HepG2 (cell line): ENCODE measurements around the gene HDHD3. TPM values are rescaled to one million over a fixed set of nuclear protein-coding genes. Genes with fewer than 3 reads are reported as not detected.

ENCODE experiments used
- ATAC-seq: fragments of 200-7000 bp; cut with Tn5 transposase; 3 replicates; pipeline ENCODE4 v1.9.1; 2020; ENCODE audit warnings: mild to moderate bottlenecking, moderate library complexity
- BruUV-seq: library from RNA; stranded (reverse); fragments of 400-500 nt; replicated peaks from 2 replicates; lab custom pipeline; 2021; lab: Mats Ljungman, UMichigan
- CTCF ChIA-PET: fragments of 300-600 bp; formaldehyde crosslinking; extraction: SDS; loops from one replicate; lab custom pipeline; 2021; ENCODE audit warnings: low total read pairs, inconsistent platforms, low intra/inter-chr PET ratio; lab: Yijun Ruan, JAX
- POLR2A ChIA-PET: fragments of 350-600 bp; sonication (Branson Sonifier 250); formaldehyde crosslinking; loops from one replicate; lab custom pipeline; 2020; ENCODE audit warnings: antibody characterized with exemption, inconsistent platforms; lab: Yijun Ruan, JAX
- DNase-seq: peaks from one replicate; pipeline ENCODE4 v3.0.0-alpha.2; 2015; ENCODE audit warnings: low spot score
- FAIRE-seq: peaks from 3 replicates; lab custom pipeline; 2011; peaks lifted over from hg19 to GRCh38; lab: Jason Lieb, UNC
- H2AFZ ChIP-seq: one replicate; pipeline ENCODE4 v1.6.1; 2011; ENCODE audit warnings: low read length, inconsistent platforms
- H3K27ac ChIP-seq: fragments of 300-600 bp; 3 replicates; pipeline ENCODE4 v1.8.0; 2011; ENCODE audit warnings: mixed run types, mild to moderate bottlenecking, mixed read lengths, low read length, inconsistent platforms; ENCODE audit not compliant: insufficient read depth; ENCODE audit errors: extremely low read length
- H3K27me3 ChIP-seq, 2 experiments: fragments of 200-600 bp in 1 of 2; 2 replicates in 1 of 2; 3 replicates in 1 of 2; pipeline versions ENCODE4 v1.6.0 to v1.8.0; 2011; ENCODE audit warnings: low read length in 2 of 2, mild to moderate bottlenecking in 2 of 2, moderate library complexity in 2 of 2, inconsistent platforms in 1 of 2; ENCODE audit not compliant: insufficient read depth in 2 of 2, control insufficient read depth in 1 of 2
- H3K36me3 ChIP-seq, 2 experiments: fragments of 200-600 bp in 1 of 2; replicated peaks in 1 of 2; 2 replicates in 1 of 2; 3 replicates in 1 of 2; pipeline versions ENCODE4 v1.5.1 to v1.8.0; 2011; ENCODE audit warnings: low read length in 2 of 2, inconsistent platforms in 1 of 2; ENCODE audit not compliant: insufficient read depth in 2 of 2, control insufficient read depth in 1 of 2
- H3K4me1 ChIP-seq: 2 replicates; pipeline ENCODE4 v1.5.1; 2012; ENCODE audit warnings: low read length, inconsistent platforms; ENCODE audit not compliant: insufficient read depth
- H3K4me2 ChIP-seq: 2 replicates; pipeline ENCODE4 v1.6.0; 2011; ENCODE audit warnings: low read depth, low read length, inconsistent platforms
- H3K4me3 ChIP-seq, 3 experiments: fragments of 200-600 bp in 1 of 3; sonication (generic), shearing (Covaris generic) in 1 of 3; replicated peaks in 1 of 3; 2 replicates each; pipeline ENCODE4 v1.5.1; 2011 to 2016; ENCODE audit warnings: low read length in 3 of 3, inconsistent platforms in 2 of 3, low read depth in 2 of 3, mild to moderate bottlenecking in 2 of 3, control low read depth in 1 of 3, mixed read lengths in 1 of 3; ENCODE audit not compliant: insufficient read depth in 1 of 3
- H3K79me2 ChIP-seq: one replicate; pipeline ENCODE4 v1.6.1; 2011; ENCODE audit warnings: low read length, inconsistent platforms; ENCODE audit not compliant: insufficient read depth
- H3K9ac ChIP-seq: 2 replicates; pipeline ENCODE4 v1.6.0; 2011; ENCODE audit warnings: mild to moderate bottlenecking, low read depth, low read length, inconsistent platforms; ENCODE audit not compliant: insufficient read depth
- H3K9me3 ChIP-seq: 2 replicates; pipeline ENCODE4 v1.5.1; 2012; ENCODE audit warnings: mild to moderate bottlenecking, low read length
- H4K20me1 ChIP-seq: 2 replicates; pipeline ENCODE4 v1.6.0; 2011; ENCODE audit warnings: inconsistent platforms, mild to moderate bottlenecking, low read length, moderate library complexity; ENCODE audit not compliant: insufficient read depth
- CSRNP1 ChIP-seq: sonication (generic); formaldehyde crosslinking; IDR thresholded peaks from 2 replicates; pipeline ENCODE4 v1.8.1; 2023; ENCODE audit warnings: mild to moderate bottlenecking, missing genetic modification reagents
- IKZF1 ChIP-seq: fragments of 450-650 bp; IDR thresholded peaks from 2 replicates; pipeline ENCODE4 v1.7.1; 2016
- MTERF4 ChIP-seq: sonication (generic); formaldehyde crosslinking; IDR thresholded peaks from 2 replicates; pipeline ENCODE4 v1.8.0; 2023; ENCODE audit warnings: mild to moderate bottlenecking, missing genetic modification reagents
- NRL ChIP-seq: sonication (generic); formaldehyde crosslinking; IDR thresholded peaks from 2 replicates; pipeline ENCODE4 v1.5.0; 2020; ENCODE audit warnings: missing genetic modification reagents, mild to moderate bottlenecking, moderate library complexity, borderline replicate concordance
- RERE ChIP-seq: IDR thresholded peaks from 2 replicates; pipeline ENCODE4 v1.6.1; 2016; ENCODE audit warnings: low read depth, missing genetic modification reagents, missing compliant biosample characterization
- TBX3 ChIP-seq: fragments of 450-650 bp; IDR thresholded peaks from 2 replicates; pipeline ENCODE4 v1.6.1; 2017; ENCODE audit warnings: antibody characterized with exemption, mild to moderate bottlenecking, inconsistent platforms, borderline replicate concordance
- ZNF205 ChIP-seq: IDR thresholded peaks from 2 replicates; pipeline ENCODE4 v1.6.1; 2018; ENCODE audit warnings: missing biosample characterization, missing genetic modification reagents
- ZSCAN12 ChIP-seq: sonication (generic); formaldehyde crosslinking; IDR thresholded peaks from 2 replicates; pipeline ENCODE4 v1.9.0; 2021; ENCODE audit warnings: mild to moderate bottlenecking, missing genetic modification reagents
- WGBS: methylation state at CpG from one replicate; pipeline ENCODE4 v1.1.6; 2017; ENCODE audit warnings: low lambda C conversion rate; 5-methylcytosine and 5-hydroxymethylcytosine counted together
- in situ Hi-C: cut with HindIII; loops from 2 replicates; pipeline ENCODE4 v1.10.0; 2017; ENCODE audit warnings: low pct_unique_long_range_greater_than_20kb; ENCODE audit not compliant: extremely low pct_ligation_motif_present
- intact Hi-C: fragments of 100-400 bp; cut with micrococcal nuclease; formaldehyde crosslinking; loops from one replicate; pipeline ENCODE4 v1.10.0; 2022; ENCODE audit not compliant: unreplicated experiment
- polyA plus RNA-seq, 8 experiments: library from polyadenylated mRNA; depleted of rRNA in 3 of 8; stranded (reverse) in 7 of 8; unstranded in 1 of 8; fragments of >200 nt; fragmentation: Illumina TruSeq in 4 of 8; extraction: Trizol in 4 of 8; gene quantifications; 2 replicates each; pipeline versions ENCODE4 v1.2.1 to v1.2.3, GENCODE V29; 2011 to 2016; ENCODE audit warnings: low read depth in 4 of 8, missing spikeins in 1 of 8, mixed read lengths in 1 of 8; ENCODE audit not compliant: insufficient read depth in 1 of 8
- total RNA-seq, 5 experiments: library from RNA; depleted of rRNA; stranded (reverse); fragments of >200 nt; fragmentation: Illumina TruSeq; extraction: Trizol; gene quantifications; 2 replicates each; pipeline ENCODE4 v1.2.3, GENCODE V29; 2016; ENCODE audit warnings: low read depth in 1 of 5

Gene HDHD3
- total and polyA plus RNA-seq, 2 of the 13 experiments (the other 11 are each of a cell fraction or from before 2014, with no cell fraction given): 23.1 to 38.5 TPM

- Histone ChIP-seq H3K9ac (no peak overlapping the region), H3K9me3 (no peaks in the 10 kb centered on the region), H3K79me2 (no peaks in the 10 kb centered on the region), H3K36me3 (no peaks in the 10 kb centered on the region), H3K27ac (no peak overlapping the region), H4K20me1 (no peaks in the 10 kb centered on the region), H3K27me3 (peaks cover 0 to 6% of the 10 kb centered on the region in 2 experiments; a peak in 2 of 5 replicates), H2AFZ (no peak overlapping the region), H3K4me3 (no peak overlapping the region)
- ChIA-PET CTCF (no interaction called here), POLR2A (interaction anchor here (1.0 kb wide), 1 partner anchor 11 kb away, joined by 3 read pairs; no protein-coding TSS in a partner anchor)
- 41% methylated on average over 6 of the region's 7 CpGs for WGBS
- BruUV-seq: no TSS peak
- no peak for DNase-seq
- TF ChIP-seq TBX3 (no peak), ZNF205 (CRISPR knock-in tag) (peak; percentile 93; the same call in 1 of the 2 replicates)
- TF ChIP-seq, all 625 proteins: peak for 1
- no peak overlapping the region for H3K4me2 ChIP-seq
- FAIRE-seq (no peak), ATAC-seq (no peak)
- in situ Hi-C loops (no loop called here), intact Hi-C loops (no loop called here)
- H3K4me1 ChIP-seq: peaks cover 22% of the 10 kb centered on the region
These were observed 15.3 kb downstream of the HDHD3 start for GRCh38 chr9:113361304-113362018.

DNA sequence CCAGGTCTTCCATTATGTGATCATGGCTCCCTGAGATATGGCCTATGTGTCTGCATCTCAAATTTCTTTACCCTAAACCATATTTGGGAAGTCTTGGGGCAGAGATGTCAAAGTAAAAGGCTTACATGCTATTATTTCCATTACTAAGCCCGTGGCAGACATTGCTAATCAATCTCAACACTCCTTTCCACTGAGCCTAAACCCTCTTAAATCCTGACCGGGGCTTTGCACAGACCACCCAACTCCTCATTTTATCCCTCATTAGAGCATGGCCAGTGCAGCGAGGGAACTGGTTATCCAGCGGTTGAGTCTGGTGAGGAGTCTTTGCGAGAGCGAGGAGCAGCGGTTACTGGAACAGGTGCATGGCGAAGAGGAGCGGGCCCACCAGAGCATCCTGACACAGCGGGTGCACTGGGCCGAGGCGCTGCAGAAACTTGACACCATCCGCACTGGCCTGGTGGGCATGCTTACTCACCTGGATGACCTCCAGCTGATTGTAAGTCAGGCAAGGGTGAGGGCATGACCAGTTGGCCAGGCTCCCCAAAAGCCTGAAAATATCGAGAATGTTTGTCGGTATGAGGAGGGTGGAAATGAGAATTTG, 16.4 kb downstream of the HDHD3 start:
- intact Hi-C loops: no loop called here
- ATAC-seq (no peak), FAIRE-seq (no peak), DNase-seq (no peak)
- no TSS peak for BruUV-seq
- Histone ChIP-seq H3K27me3 (peaks cover 0 to 6% of the 10 kb centered on the region in 2 experiments; a peak in 2 of 5 replicates), H3K9ac (no peak overlapping the region), H3K79me2 (no peaks in the 10 kb centered on the region), H3K36me3 (no peaks in the 10 kb centered on the region), H2AFZ (no peak overlapping the region), H3K4me1 (peaks cover 11% of the 10 kb centered on the region), H3K4me3 (no peak overlapping the region), H4K20me1 (no peaks in the 10 kb centered on the region), H3K9me3 (no peaks in the 10 kb centered on the region), H3K4me2 (no peak overlapping the region), H3K27ac (no peak overlapping the region)
- ChIA-PET CTCF (no interaction called here), POLR2A (no interaction called here)
- in situ Hi-C loops: no loop called here
- 69% methylated on average over 15 of the region's 15 CpGs for WGBS
- no peak for TF ChIP-seq CSRNP1
- no peak for TF ChIP-seq MTERF4
- TF ChIP-seq NRL (CRISPR knock-in tag): no peak
- no peak for TF ChIP-seq ZSCAN12
- no peak for TF ChIP-seq RERE
- no peak for TF ChIP-seq IKZF1
